Measurements from ENCODE around the gene CIAO3.

Gene CIAO3

GRCh38 chr16:704552-705380, 36.0 kb downstream of the CIAO3 start:
- no peak for TF ChIP-seq CTCF (IDR thresholded peaks at IDR 0.05; ENCODE audit: control insufficient read depth, insufficient read depth, low read depth, low read length, missing control alignments)
- DNase-seq (ENCODE audit: low read depth): no peak
- H3K4me3 ChIP-seq (ENCODE audit: control insufficient read depth, low read depth, low read length): no peak overlapping the region

- H3K4me3 ChIP-seq (ENCODE audit: control insufficient read depth, low read depth, low read length): no peak overlapping the region
- DNase-seq (ENCODE audit: low read depth): no peak
- no peak for TF ChIP-seq CTCF (IDR thresholded peaks at IDR 0.05; ENCODE audit: control insufficient read depth, insufficient read depth, low read depth, low read length, missing control alignments)
Observed at GRCh38 chr16:704047-704446, 36.8 kb downstream of the CIAO3 start.

- no peak for DNase-seq (ENCODE audit: low read depth)
- no peak for TF ChIP-seq CTCF (IDR thresholded peaks at IDR 0.05; ENCODE audit: control insufficient read depth, insufficient read depth, low read depth, low read length, missing control alignments)
- no peak overlapping the region for H3K4me3 ChIP-seq (ENCODE audit: control insufficient read depth, low read depth, low read length)
Observed at GRCh38 chr16:703406-703805, 37.4 kb downstream of the CIAO3 start.

GRCh38 chr16:702341-702740, 38.5 kb downstream of the CIAO3 start:
- no peak for DNase-seq (ENCODE audit: low read depth)
- TF ChIP-seq CTCF (IDR thresholded peaks at IDR 0.05; ENCODE audit: control insufficient read depth, insufficient read depth, low read depth, low read length, missing control alignments): no peak
- H3K4me3 ChIP-seq (ENCODE audit: control insufficient read depth, low read depth, low read length): no peak overlapping the region

- no peak for TF ChIP-seq CTCF (IDR thresholded peaks at IDR 0.05; ENCODE audit: control insufficient read depth, insufficient read depth, low read depth, low read length, missing control alignments)
- no peak overlapping the region for H3K4me3 ChIP-seq (ENCODE audit: control insufficient read depth, low read depth, low read length)
- DNase-seq (ENCODE audit: low read depth): no peak
Observed at GRCh38 chr16:700684-701584, 39.9 kb downstream of the CIAO3 start.

GRCh38 chr16:698911-699671, 41.7 kb downstream of the CIAO3 start:
- TF ChIP-seq CTCF (IDR thresholded peaks at IDR 0.05; ENCODE audit: control insufficient read depth, insufficient read depth, low read depth, low read length, missing control alignments): no peak
- no peak for DNase-seq (ENCODE audit: low read depth)
- no peak overlapping the region for H3K4me3 ChIP-seq (ENCODE audit: control insufficient read depth, low read depth, low read length)

Data from AG09309 (cell line).